HG03159 (cell line): ENCODE results near the gene PTPRD.
"Not testable (repeated sequence)": the region's sequence is repeated elsewhere in the genome, so short reads cannot be mapped to it uniquely, and the experiment has no call there.

Experiments used
- ATAC-seq: cut with Tn5 transposase; IDR thresholded peaks from one replicate; pipeline ENCODE4 v1.9.1; 2021; ENCODE audit warnings: mild to moderate bottlenecking, moderate library complexity; ENCODE audit not compliant: unreplicated experiment

Gene PTPRD

GRCh38 chr9:9214066-9214465 is 1398.7 kb downstream of the PTPRD start:
- ATAC-seq, result no peak

- no peak for ATAC-seq
Observed at GRCh38 chr9:9212963-9213362, 1399.8 kb downstream of the PTPRD start.

- ATAC-seq, result no peak
Observed at GRCh38 chr9:9202276-9202675, 1410.5 kb downstream of the PTPRD start.

GRCh38 chr9:9186086-9186485 is 1426.7 kb downstream of the PTPRD start:
- ATAC-seq, result no peak

GRCh38 chr9:9182431-9182830 is 1430.4 kb downstream of the PTPRD start:
- ATAC-seq, result no peak

GRCh38 chr9:9177081-9177480 is 1435.7 kb downstream of the PTPRD start:
- ATAC-seq, result no peak

- no peak for ATAC-seq
Observed at GRCh38 chr9:9174358-9174757, 1438.4 kb downstream of the PTPRD start.

- ATAC-seq, result no peak
Observed at GRCh38 chr9:9173264-9173663, 1439.5 kb downstream of the PTPRD start.

- no peak for ATAC-seq
Observed at GRCh38 chr9:9170439-9171134, 1442.2 kb downstream of the PTPRD start.

- ATAC-seq, result no peak
Observed at GRCh38 chr9:9142001-9142400, 1470.8 kb downstream of the PTPRD start.

GRCh38 chr9:9133526-9133925 is 1479.3 kb downstream of the PTPRD start:
- no peak for ATAC-seq

- ATAC-seq, result no peak
Observed at GRCh38 chr9:9124616-9125015, 1488.2 kb downstream of the PTPRD start.

- ATAC-seq, result no peak
Observed at GRCh38 chr9:9122230-9122875, 1490.4 kb downstream of the PTPRD start.

- ATAC-seq, result no peak
Observed at GRCh38 chr9:9117866-9118265, 1494.9 kb downstream of the PTPRD start.

- no peak for ATAC-seq
Observed at GRCh38 chr9:9112001-9112720, 1500.6 kb downstream of the PTPRD start.

- no peak for ATAC-seq
Observed at GRCh38 chr9:9108641-9109040, 1504.2 kb downstream of the PTPRD start.

- no peak for ATAC-seq
Observed at GRCh38 chr9:9102295-9102694, 1510.5 kb downstream of the PTPRD start.

GRCh38 chr9:9100070-9100469 is 1512.7 kb downstream of the PTPRD start:
- ATAC-seq, result no peak

GRCh38 chr9:9099646-9100045 is 1513.2 kb downstream of the PTPRD start:
- no peak for ATAC-seq

- not testable (repeated sequence) for ATAC-seq
Observed at GRCh38 chr9:9097254-9097653, 1515.5 kb downstream of the PTPRD start.

GRCh38 chr9:9091387-9091786 is 1521.4 kb downstream of the PTPRD start:
- ATAC-seq, result no peak

- no peak for ATAC-seq
Observed at GRCh38 chr9:9079473-9079872, 1533.3 kb downstream of the PTPRD start.
